ENCODE data around the gene SSBP3. TPM values are rescaled to one million over a fixed set of nuclear protein-coding genes. Genes with fewer than 3 reads are reported as not detected.

Gene SSBP3
- total and polyA plus RNA-seq, 2 of the 13 experiments (the other 11 are each of a cell fraction or from before 2014, with no cell fraction given), result 8.5 to 17.6 TPM

- TF ChIP-seq MLX (CRISPR knock-in tag; IDR thresholded peaks at IDR 0.05), result no peak
- TF ChIP-seq IRF1 (CRISPR knock-in tag; IDR thresholded peaks at IDR 0.05; ENCODE audit: low read depth), result no peak
- no peak; the same call in 1 of the 2 replicates for TF ChIP-seq ZNF441 (CRISPR knock-in tag; IDR thresholded peaks at IDR 0.05; ENCODE audit: borderline replicate concordance)
- TF ChIP-seq ZNF350 (CRISPR knock-in tag; IDR thresholded peaks at IDR 0.05; ENCODE audit: borderline replicate concordance, low read depth), result peak; percentile 77
- no peak; the same call in 1 of the 2 replicates for TF ChIP-seq NR2F6 (IDR thresholded peaks at IDR 0.05)
- no peak for TF ChIP-seq NR2F6 (CRISPR knock-in tag; IDR thresholded peaks at IDR 0.05)
- peak; percentile 34 for TF ChIP-seq FOXP4 (CRISPR knock-in tag; IDR thresholded peaks at IDR 0.05)
- TF ChIP-seq ZNF205 (CRISPR knock-in tag; IDR thresholded peaks at IDR 0.05), result peak; percentile 72; the same call in 1 of the 2 replicates
- no peak for TF ChIP-seq BRCA1 (CRISPR knock-in tag; IDR thresholded peaks at IDR 0.05)
- TF ChIP-seq ZNF556 (CRISPR knock-in tag; IDR thresholded peaks at IDR 0.05; ENCODE audit: borderline replicate concordance), result no peak
- TF ChIP-seq ZC3H13 (CRISPR knock-in tag; IDR thresholded peaks at IDR 0.05), result no peak
- no peak; the same call in 1 of the 2 replicates for TF ChIP-seq SOX5 (CRISPR knock-in tag; IDR thresholded peaks at IDR 0.05; ENCODE audit: borderline replicate concordance)
- peak; percentile 56; the same call in 1 of the 2 replicates for TF ChIP-seq ZSCAN31 (CRISPR knock-in tag; IDR thresholded peaks at IDR 0.05; ENCODE audit: low read depth)
- 0 out of 2 replicates have a peak, but pooled peaks have one; percentile 56 for TF ChIP-seq ZNF546 (CRISPR knock-in tag; conservative IDR thresholded peaks at IDR 0.05)
- no peak for TF ChIP-seq SNRNP70 (IDR thresholded peaks at IDR 0.05; ENCODE audit: low read depth, low read length)
- TF ChIP-seq XRCC5 (optimal IDR thresholded peaks at IDR 0.05; ENCODE audit: low read length), result no peak
- TF ChIP-seq ETV6 (CRISPR knock-in tag; conservative IDR thresholded peaks at IDR 0.05), result no peak
- no peak for TF ChIP-seq KLF11 (CRISPR knock-in tag; IDR thresholded peaks at IDR 0.05)
- TF ChIP-seq, protein P1, sequence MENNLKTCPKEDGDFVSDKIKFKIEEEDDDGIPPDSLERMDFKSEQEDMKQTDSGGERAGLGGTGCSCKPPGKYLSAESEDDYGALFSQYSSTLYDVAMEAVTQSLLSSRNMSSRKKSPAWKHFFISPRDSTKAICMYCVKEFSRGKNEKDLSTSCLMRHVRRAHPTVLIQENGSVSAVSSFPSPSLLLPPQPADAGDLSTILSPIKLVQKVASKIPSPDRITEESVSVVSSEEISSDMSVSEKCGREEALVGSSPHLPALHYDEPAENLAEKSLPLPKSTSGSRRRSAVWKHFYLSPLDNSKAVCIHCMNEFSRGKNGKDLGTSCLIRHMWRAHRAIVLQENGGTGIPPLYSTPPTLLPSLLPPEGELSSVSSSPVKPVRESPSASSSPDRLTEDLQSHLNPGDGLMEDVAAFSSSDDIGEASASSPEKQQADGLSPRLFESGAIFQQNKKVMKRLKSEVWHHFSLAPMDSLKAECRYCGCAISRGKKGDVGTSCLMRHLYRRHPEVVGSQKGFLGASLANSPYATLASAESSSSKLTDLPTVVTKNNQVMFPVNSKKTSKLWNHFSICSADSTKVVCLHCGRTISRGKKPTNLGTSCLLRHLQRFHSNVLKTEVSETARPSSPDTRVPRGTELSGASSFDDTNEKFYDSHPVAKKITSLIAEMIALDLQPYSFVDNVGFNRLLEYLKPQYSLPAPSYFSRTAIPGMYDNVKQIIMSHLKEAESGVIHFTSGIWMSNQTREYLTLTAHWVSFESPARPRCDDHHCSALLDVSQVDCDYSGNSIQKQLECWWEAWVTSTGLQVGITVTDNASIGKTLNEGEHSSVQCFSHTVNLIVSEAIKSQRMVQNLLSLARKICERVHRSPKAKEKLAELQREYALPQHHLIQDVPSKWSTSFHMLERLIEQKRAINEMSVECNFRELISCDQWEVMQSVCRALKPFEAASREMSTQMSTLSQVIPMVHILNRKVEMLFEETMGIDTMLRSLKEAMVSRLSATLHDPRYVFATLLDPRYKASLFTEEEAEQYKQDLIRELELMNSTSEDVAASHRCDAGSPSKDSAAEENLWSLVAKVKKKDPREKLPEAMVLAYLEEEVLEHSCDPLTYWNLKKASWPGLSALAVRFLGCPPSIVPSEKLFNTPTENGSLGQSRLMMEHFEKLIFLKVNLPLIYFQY (CRISPR knock-in tag; IDR thresholded peaks at IDR 0.05; ENCODE audit: borderline replicate concordance), result no peak
- TF ChIP-seq, protein P2, sequence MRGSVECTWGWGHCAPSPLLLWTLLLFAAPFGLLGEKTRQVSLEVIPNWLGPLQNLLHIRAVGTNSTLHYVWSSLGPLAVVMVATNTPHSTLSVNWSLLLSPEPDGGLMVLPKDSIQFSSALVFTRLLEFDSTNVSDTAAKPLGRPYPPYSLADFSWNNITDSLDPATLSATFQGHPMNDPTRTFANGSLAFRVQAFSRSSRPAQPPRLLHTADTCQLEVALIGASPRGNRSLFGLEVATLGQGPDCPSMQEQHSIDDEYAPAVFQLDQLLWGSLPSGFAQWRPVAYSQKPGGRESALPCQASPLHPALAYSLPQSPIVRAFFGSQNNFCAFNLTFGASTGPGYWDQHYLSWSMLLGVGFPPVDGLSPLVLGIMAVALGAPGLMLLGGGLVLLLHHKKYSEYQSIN (CRISPR knock-in tag; IDR thresholded peaks at IDR 0.05; ENCODE audit: borderline replicate concordance), result no peak; the same call in 1 of the 2 replicates
- TF ChIP-seq KDM6A (CRISPR knock-in tag; IDR thresholded peaks at IDR 0.05; ENCODE audit: low read depth), result no peak
- TF ChIP-seq ZNF557 (CRISPR knock-in tag; IDR thresholded peaks at IDR 0.05), result no peak; the same call in 1 of the 2 replicates
These were observed 206.3 kb downstream of the SSBP3 start, which contains the start of the genes CYB5RL and MRPL37 (continued) for GRCh38 chr1:54199765-54200518.
